ENCODE results near the gene ROBO1.

ROBO1 gene

GRCh38 chr3:79436387-79436786, 331.4 kb downstream of the ROBO1 start:
- DNase-seq = no peak

GRCh38 chr3:79427081-79427480, 340.7 kb downstream of the ROBO1 start:
- no peak for DNase-seq

- no peak for DNase-seq
These were observed 343.0 kb downstream of the ROBO1 start for GRCh38 chr3:79424811-79425210.

- no peak for DNase-seq
These were observed 344.4 kb downstream of the ROBO1 start for GRCh38 chr3:79423417-79423816.

GRCh38 chr3:79421273-79421672, 346.5 kb downstream of the ROBO1 start:
- DNase-seq = no peak

GRCh38 chr3:79418855-79419621, 348.8 kb downstream of the ROBO1 start:
- DNase-seq = no peak

GRCh38 chr3:79415356-79415755, 352.4 kb downstream of the ROBO1 start:
- no peak for DNase-seq

- no peak for DNase-seq
These were observed 353.0 kb downstream of the ROBO1 start for GRCh38 chr3:79414806-79415205.

- no peak for DNase-seq
These were observed 353.8 kb downstream of the ROBO1 start for GRCh38 chr3:79414035-79414434.

- DNase-seq = no peak
These were observed 355.3 kb downstream of the ROBO1 start for GRCh38 chr3:79412537-79412936.

GRCh38 chr3:79410617-79411016, 357.2 kb downstream of the ROBO1 start:
- no peak for DNase-seq

GRCh38 chr3:79410136-79410535, 357.7 kb downstream of the ROBO1 start:
- DNase-seq = no peak

- DNase-seq = no peak
These were observed 361.6 kb downstream of the ROBO1 start for GRCh38 chr3:79406175-79406574.

GRCh38 chr3:79405183-79405582, 362.6 kb downstream of the ROBO1 start:
- no peak for DNase-seq

GRCh38 chr3:79396595-79396994, 371.2 kb downstream of the ROBO1 start:
- no peak for DNase-seq

- DNase-seq = no peak
These were observed 375.3 kb downstream of the ROBO1 start for GRCh38 chr3:79392479-79392878.

- DNase-seq = no peak
These were observed 377.4 kb downstream of the ROBO1 start for GRCh38 chr3:79390352-79390751.

- no peak for DNase-seq
These were observed 382.6 kb downstream of the ROBO1 start for GRCh38 chr3:79385211-79385610.

- DNase-seq = no peak
These were observed 384.3 kb downstream of the ROBO1 start for GRCh38 chr3:79383402-79384012.

- DNase-seq = no peak
These were observed 387.2 kb downstream of the ROBO1 start for GRCh38 chr3:79380581-79380980.

- DNase-seq = no peak
These were observed 389.7 kb downstream of the ROBO1 start for GRCh38 chr3:79378064-79378463.

- no peak for DNase-seq
These were observed 398.5 kb downstream of the ROBO1 start for GRCh38 chr3:79369306-79369705.

GRCh38 chr3:79368403-79368802, 399.4 kb downstream of the ROBO1 start:
- DNase-seq = no peak

- no peak for DNase-seq
These were observed 400.0 kb downstream of the ROBO1 start for GRCh38 chr3:79367803-79368202.

GRCh38 chr3:79367066-79367465, 400.7 kb downstream of the ROBO1 start:
- DNase-seq = no peak
